ENCODE measurements around the gene NTRK2. TPM values are rescaled to one million over a fixed set of nuclear protein-coding genes. Genes with fewer than 3 reads are reported as not detected.

NTRK2 gene
- total and polyA plus RNA-seq, 10 of the 15 experiments (the other 5 are each of a cell fraction or from before 2014, with no cell fraction given), result 0.42 to 4.6 (median 0.65) TPM

GRCh38 chr9:84899326-84899725 lies 229.8 kb downstream of the NTRK2 start:
- H3K9ac ChIP-seq (ENCODE audit: control insufficient read depth, insufficient read depth, low read length), result no peak overlapping the region
- TF ChIP-seq REST (IDR thresholded peaks at IDR 0.05; ENCODE audit: low read depth, low read length) (no peak), EED (IDR thresholded peaks at IDR 0.05; ENCODE audit: low read depth) (no peak), SP1 (IDR thresholded peaks at IDR 0.05; ENCODE audit: low read depth, low read length) (no peak), ZBTB11 (CRISPR knock-in tag; IDR thresholded peaks at IDR 0.05) (no peak), CREM (IDR thresholded peaks at IDR 0.05; ENCODE audit: low read depth) (no peak), KAT2A (conservative IDR thresholded peaks at IDR 0.05; ENCODE audit: control insufficient read depth, low read depth, low read length) (no peak), PBX3 (IDR thresholded peaks at IDR 0.05; ENCODE audit: insufficient replicate concordance, low read depth, low read length) (no peak), PML (IDR thresholded peaks at IDR 0.05; ENCODE audit: low read length) (no peak), CEBPZ (IDR thresholded peaks at IDR 0.05; ENCODE audit: low read depth, low read length) (no peak)
- 97% methylated on average over 2 of the region's 2 CpGs for WGBS (ENCODE audit: insufficient coverage, insufficient replicate concordance, low lambda C conversion rate, missing lambda C conversion rate)
- no peaks in the 10 kb centered on the region for H3K9me3 ChIP-seq (replicated peaks; ENCODE audit: control insufficient read depth, insufficient read depth, low read length)
- no peak for FAIRE-seq
- no peak overlapping the region for H3K27ac ChIP-seq (ENCODE audit: control insufficient read depth, insufficient read depth)
- H3K27me3 ChIP-seq (replicated peaks in 1 of 2; ENCODE audit: control insufficient read depth in 2 of 2, insufficient read depth in 2 of 2, low read length in 1 of 2), result no peaks in the 10 kb centered on the region
- RAD21 ChIA-PET (ENCODE audit: unreplicated experiment), result no interaction called here
- H3K4me2 ChIP-seq (ENCODE audit: control insufficient read depth, insufficient read depth), result no peak overlapping the region
- no peak for DNase-seq (ENCODE audit: low read depth, low spot score)
- H2AFZ ChIP-seq (ENCODE audit: control insufficient read depth, low read depth, low read length), result no peak overlapping the region
- no peaks in the 10 kb centered on the region for H3K79me2 ChIP-seq (ENCODE audit: control insufficient read depth, insufficient read depth, low read length)
- intact Hi-C loops (cut with micrococcal nuclease; ENCODE audit: unreplicated experiment) (no loop called here), in situ Hi-C loops (cut with MboI) (no loop called here)
- ATAC-seq, result no peak
- BruUV-seq (replicated peaks), result no TSS peak
- no peaks in the 10 kb centered on the region for H4K20me1 ChIP-seq (ENCODE audit: control insufficient read depth, insufficient read depth)
- H3K4me1 ChIP-seq (ENCODE audit: control insufficient read depth, insufficient read depth, low read length), result no peaks in the 10 kb centered on the region
- POLR2A ChIA-PET, result no interaction called here
- H3K36me3 ChIP-seq (ENCODE audit: control insufficient read depth in 2 of 2, insufficient read depth in 2 of 2, low read length in 1 of 2), result no peaks in the 10 kb centered on the region
- SMC1A ChIA-PET (ENCODE audit: uncharacterized antibody, unreplicated experiment), result no interaction called here
- H3K4me3 ChIP-seq, result no peak overlapping the region
- CTCF ChIA-PET, result no interaction called here
